ENCODE measurements around the gene GPA33. TPM values are rescaled to one million over a fixed set of nuclear protein-coding genes. Genes with fewer than 3 reads are reported as not detected.

Gene GPA33
- total and polyA plus RNA-seq, 10 of the 15 experiments (the other 5 are each of a cell fraction or from before 2014, with no cell fraction given): 0.09 to 0.27 (median 0.21) TPM; not detected in 1

DNA sequence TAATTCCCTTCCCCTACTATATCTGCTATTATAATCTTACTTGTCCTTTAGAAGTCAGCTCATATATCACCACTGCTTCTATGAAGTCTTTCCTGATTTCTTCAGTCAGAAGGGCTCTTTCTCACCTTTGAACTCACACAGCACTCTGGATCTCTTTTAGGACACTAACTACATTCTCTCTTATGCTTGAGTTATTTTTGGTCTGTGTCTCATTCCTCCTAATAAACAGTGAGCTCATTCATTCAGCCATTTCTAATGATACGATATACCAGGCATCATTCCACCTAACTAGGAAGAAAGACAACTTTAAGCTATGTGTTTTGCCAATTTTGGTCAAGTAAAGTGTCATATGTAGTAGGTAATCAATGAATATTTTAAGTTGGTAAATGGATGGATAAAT is 2.5 kb upstream of the GPA33 start:
- peaks cover 11% of the 10 kb centered on the region for H3K4me1 ChIP-seq (ENCODE audit: control insufficient read depth, insufficient read depth, low read length)
- intact Hi-C loops (cut with micrococcal nuclease; ENCODE audit: unreplicated experiment) (no loop called here), in situ Hi-C loops (cut with MboI) (no loop called here)
- RAD21 ChIA-PET (ENCODE audit: unreplicated experiment): interaction anchor here (1.3 kb wide), 1 partner anchor 128 kb away, joined by 3 read pairs; the partner anchor contains the start of gene POU2F1
- POLR2A ChIA-PET: no interaction called here
- H3K27ac ChIP-seq (ENCODE audit: control insufficient read depth, insufficient read depth): no peak overlapping the region
- no peak overlapping the region for H3K9ac ChIP-seq (ENCODE audit: control insufficient read depth, insufficient read depth, low read length)
- no peak overlapping the region for H2AFZ ChIP-seq (ENCODE audit: control insufficient read depth, low read depth, low read length)
- H3K79me2 ChIP-seq (ENCODE audit: control insufficient read depth, insufficient read depth, low read length): no peaks in the 10 kb centered on the region
- TF ChIP-seq ASH2L (IDR thresholded peaks at IDR 0.05; ENCODE audit: borderline replicate concordance, low read depth) (no peak), RAD51 (IDR thresholded peaks at IDR 0.05) (no peak), YBX1 (IDR thresholded peaks at IDR 0.05) (no peak), BMI1 (IDR thresholded peaks at IDR 0.05; ENCODE audit: borderline replicate concordance) (no peak), ESRRA (IDR thresholded peaks at IDR 0.05; ENCODE audit: low read length) (no peak), HDAC2 (IDR thresholded peaks at IDR 0.05) (no peak), SP1 (IDR thresholded peaks at IDR 0.05; ENCODE audit: low read depth, low read length) (no peak), BRCA1 (IDR thresholded peaks at IDR 0.05; ENCODE audit: low read depth, low read length) (no peak), ZZZ3 (IDR thresholded peaks at IDR 0.05; ENCODE audit: control insufficient read depth, insufficient read length, low read depth) (no peak), RFX5 (IDR thresholded peaks at IDR 0.05; ENCODE audit: low read depth, low read length) (no peak), CEBPB (IDR thresholded peaks at IDR 0.05; ENCODE audit: borderline replicate concordance in 1 of 2, low read depth in 2 of 2, low read length in 2 of 2) (no peak), POLR2A (IDR thresholded peaks at IDR 0.05; ENCODE audit: low read depth, low read length) (no peak)
- TF ChIP-seq, protein P1, sequence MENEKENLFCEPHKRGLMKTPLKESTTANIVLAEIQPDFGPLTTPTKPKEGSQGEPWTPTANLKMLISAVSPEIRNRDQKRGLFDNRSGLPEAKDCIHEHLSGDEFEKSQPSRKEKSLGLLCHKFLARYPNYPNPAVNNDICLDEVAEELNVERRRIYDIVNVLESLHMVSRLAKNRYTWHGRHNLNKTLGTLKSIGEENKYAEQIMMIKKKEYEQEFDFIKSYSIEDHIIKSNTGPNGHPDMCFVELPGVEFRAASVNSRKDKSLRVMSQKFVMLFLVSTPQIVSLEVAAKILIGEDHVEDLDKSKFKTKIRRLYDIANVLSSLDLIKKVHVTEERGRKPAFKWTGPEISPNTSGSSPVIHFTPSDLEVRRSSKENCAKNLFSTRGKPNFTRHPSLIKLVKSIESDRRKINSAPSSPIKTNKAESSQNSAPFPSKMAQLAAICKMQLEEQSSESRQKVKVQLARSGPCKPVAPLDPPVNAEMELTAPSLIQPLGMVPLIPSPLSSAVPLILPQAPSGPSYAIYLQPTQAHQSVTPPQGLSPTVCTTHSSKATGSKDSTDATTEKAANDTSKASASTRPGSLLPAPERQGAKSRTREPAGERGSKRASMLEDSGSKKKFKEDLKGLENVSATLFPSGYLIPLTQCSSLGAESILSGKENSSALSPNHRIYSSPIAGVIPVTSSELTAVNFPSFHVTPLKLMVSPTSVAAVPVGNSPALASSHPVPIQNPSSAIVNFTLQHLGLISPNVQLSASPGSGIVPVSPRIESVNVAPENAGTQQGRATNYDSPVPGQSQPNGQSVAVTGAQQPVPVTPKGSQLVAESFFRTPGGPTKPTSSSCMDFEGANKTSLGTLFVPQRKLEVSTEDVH (IDR thresholded peaks at IDR 0.05; ENCODE audit: low read depth, partially characterized antibody): no peak
- TF ChIP-seq, protein P2, sequence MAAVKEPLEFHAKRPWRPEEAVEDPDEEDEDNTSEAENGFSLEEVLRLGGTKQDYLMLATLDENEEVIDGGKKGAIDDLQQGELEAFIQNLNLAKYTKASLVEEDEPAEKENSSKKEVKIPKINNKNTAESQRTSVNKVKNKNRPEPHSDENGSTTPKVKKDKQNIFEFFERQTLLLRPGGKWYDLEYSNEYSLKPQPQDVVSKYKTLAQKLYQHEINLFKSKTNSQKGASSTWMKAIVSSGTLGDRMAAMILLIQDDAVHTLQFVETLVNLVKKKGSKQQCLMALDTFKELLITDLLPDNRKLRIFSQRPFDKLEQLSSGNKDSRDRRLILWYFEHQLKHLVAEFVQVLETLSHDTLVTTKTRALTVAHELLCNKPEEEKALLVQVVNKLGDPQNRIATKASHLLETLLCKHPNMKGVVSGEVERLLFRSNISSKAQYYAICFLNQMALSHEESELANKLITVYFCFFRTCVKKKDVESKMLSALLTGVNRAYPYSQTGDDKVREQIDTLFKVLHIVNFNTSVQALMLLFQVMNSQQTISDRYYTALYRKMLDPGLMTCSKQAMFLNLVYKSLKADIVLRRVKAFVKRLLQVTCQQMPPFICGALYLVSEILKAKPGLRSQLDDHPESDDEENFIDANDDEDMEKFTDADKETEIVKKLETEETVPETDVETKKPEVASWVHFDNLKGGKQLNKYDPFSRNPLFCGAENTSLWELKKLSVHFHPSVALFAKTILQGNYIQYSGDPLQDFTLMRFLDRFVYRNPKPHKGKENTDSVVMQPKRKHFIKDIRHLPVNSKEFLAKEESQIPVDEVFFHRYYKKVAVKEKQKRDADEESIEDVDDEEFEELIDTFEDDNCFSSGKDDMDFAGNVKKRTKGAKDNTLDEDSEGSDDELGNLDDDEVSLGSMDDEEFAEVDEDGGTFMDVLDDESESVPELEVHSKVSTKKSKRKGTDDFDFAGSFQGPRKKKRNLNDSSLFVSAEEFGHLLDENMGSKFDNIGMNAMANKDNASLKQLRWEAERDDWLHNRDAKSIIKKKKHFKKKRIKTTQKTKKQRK (IDR thresholded peaks at IDR 0.05; ENCODE audit: low read depth, low read length): no peak
- TF ChIP-seq, protein P3, sequence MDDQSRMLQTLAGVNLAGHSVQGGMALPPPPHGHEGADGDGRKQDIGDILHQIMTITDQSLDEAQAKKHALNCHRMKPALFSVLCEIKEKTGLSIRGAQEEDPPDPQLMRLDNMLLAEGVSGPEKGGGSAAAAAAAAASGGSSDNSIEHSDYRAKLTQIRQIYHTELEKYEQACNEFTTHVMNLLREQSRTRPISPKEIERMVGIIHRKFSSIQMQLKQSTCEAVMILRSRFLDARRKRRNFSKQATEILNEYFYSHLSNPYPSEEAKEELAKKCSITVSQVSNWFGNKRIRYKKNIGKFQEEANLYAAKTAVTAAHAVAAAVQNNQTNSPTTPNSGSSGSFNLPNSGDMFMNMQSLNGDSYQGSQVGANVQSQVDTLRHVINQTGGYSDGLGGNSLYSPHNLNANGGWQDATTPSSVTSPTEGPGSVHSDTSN (IDR thresholded peaks at IDR 0.05; ENCODE audit: insufficient replicate concordance, low read depth, low read length): no peak
- no peaks in the 10 kb centered on the region for H3K36me3 ChIP-seq (ENCODE audit: control insufficient read depth in 2 of 2, insufficient read depth in 2 of 2, low read length in 1 of 2)
- CTCF ChIA-PET: interaction anchor here (0.8 to 2.2 kb wide), 5 partner anchors 12 to 183 kb away, joined by 3 to 7 read pairs (median 4); no protein-coding TSS in a partner anchor
- ATAC-seq (no peak), FAIRE-seq (no peak), DNase-seq (ENCODE audit: low read depth, low spot score) (no peak)
- H4K20me1 ChIP-seq (ENCODE audit: control insufficient read depth, insufficient read depth): no peaks in the 10 kb centered on the region
- H3K9me3 ChIP-seq (replicated peaks; ENCODE audit: control insufficient read depth, insufficient read depth, low read length): no peaks in the 10 kb centered on the region
- no TSS peak for BruUV-seq (replicated peaks)
- no peak overlapping the region for H3K4me3 ChIP-seq
- WGBS (ENCODE audit: insufficient coverage, insufficient replicate concordance, low lambda C conversion rate, missing lambda C conversion rate): 92% methylated on average over 1 of the region's 1 CpG
- H3K27me3 ChIP-seq (replicated peaks in 1 of 2; ENCODE audit: control insufficient read depth in 2 of 2, insufficient read depth in 2 of 2, low read length in 1 of 2): no peaks in the 10 kb centered on the region
- H3K4me2 ChIP-seq (ENCODE audit: control insufficient read depth, insufficient read depth): no peak overlapping the region
- SMC1A ChIA-PET (ENCODE audit: uncharacterized antibody, unreplicated experiment): interaction anchor here (1.3 to 2.3 kb wide), 4 partner anchors 11 to 31 kb away, joined by 3 to 7 read pairs (median 4); no protein-coding TSS in a partner anchor
